COLO668 (cell line): Measurements from ENCODE around the gene ALKBH7.
"Not testable (repeated sequence)": the region's sequence is repeated elsewhere in the genome, so short reads cannot be mapped to it uniquely, and the experiment has no call there.

Source experiments
- DNase-seq: peaks from one replicate; lab custom pipeline; 2025; ENCODE audit not compliant: unreplicated experiment; lab: John Stamatoyannopoulos, UW

ALKBH7 gene, protein sequence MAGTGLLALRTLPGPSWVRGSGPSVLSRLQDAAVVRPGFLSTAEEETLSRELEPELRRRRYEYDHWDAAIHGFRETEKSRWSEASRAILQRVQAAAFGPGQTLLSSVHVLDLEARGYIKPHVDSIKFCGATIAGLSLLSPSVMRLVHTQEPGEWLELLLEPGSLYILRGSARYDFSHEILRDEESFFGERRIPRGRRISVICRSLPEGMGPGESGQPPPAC

DNA sequence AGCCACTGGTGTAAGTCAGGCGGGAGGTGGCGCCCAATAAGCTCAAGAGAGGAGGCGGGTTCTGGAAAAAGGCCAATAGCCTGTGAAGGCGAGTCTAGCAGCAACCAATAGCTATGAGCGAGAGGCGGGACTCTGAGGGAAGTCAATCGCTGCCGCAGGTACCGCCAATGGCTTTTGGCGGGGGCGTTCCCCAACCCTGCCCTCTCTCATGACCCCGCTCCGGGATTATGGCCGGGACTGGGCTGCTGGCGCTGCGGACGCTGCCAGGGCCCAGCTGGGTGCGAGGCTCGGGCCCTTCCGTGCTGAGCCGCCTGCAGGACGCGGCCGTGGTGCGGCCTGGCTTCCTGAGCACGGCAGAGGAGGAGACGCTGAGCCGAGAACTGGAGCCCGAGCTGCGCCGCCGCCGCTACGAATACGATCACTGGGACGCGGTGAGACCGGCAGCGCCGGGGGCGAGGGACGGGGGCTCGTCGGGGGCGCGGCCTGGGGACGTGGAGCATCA is at the start of gene ALKBH7:
TSS of gene ALKBH7 (plus strand) at position 201 of the 502 bp plus-strand sequence. CDS start at position 228, 27 bp downstream.
- peak; percentile 98 for DNase-seq

DNA sequence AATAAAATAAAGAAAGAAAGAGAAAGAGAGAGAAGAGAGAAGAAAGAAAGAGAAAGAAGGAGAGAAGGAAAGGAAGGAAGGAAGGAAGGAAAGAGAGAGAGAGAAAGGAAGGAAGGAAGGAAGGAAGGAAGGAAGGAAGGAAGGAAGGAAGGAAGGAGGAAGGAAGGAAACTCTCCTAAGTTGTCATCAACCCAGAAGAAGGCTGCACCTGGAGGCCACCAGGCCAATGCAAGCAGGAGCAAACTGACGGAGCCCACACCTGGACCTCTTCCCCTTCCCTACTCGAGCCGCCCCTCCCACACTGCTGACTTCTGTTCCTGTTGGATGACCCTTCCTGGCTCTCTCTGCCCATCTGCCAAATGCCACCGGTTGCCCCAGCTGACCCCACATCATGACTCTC is 47.8 kb upstream of the ALKBH7 start:
- no peak for DNase-seq

DNA sequence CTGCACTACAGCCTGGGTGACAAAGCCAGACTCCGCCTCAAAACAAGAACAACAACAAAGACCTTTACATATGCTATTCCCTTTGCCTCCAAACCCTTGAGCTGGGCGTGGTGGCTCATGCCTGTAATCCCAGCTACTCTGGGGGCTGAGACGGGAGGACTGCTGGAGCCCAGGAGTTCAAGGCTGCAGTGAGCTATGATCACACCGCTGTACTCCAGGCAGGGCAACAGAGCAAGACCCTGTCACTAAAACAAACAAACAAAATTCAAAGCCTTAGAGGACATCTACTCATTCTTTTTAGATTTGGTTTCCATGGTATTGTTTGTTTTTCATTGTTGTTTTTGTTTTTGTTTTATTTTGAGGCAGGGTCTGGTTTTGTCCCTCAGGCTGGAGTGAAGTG is 47.0 kb upstream of the ALKBH7 start:
- no peak for DNase-seq

DNA sequence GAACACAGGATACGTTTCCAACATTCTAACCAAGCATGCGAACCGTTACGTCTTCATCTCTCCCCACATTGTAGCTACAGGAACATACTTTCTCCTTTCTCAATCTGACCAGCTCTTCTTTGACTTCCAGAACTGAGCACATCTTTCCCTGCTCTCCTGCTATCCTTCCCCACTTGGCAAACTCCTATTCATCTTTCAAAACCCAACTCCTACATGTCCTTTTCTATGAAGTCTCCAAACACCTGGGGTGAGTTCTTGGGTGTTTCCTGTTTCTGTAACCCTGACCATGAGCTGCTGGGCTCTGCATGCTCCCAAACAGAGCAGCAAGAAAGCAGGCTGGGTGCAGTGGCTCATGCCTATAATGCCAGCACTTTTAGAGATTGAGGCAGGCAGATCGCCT is 45.8 kb upstream of the ALKBH7 start:
- no peak for DNase-seq

- DNase-seq, result no peak
Observed at GRCh38 chr19:6333439-6333838, 39.2 kb upstream of the ALKBH7 start, which contains the start of gene ACER1. TSS of gene ACER1 (minus strand) at chr19:6333612. CDS start at chr19:6333551, 61 bp downstream.

DNA sequence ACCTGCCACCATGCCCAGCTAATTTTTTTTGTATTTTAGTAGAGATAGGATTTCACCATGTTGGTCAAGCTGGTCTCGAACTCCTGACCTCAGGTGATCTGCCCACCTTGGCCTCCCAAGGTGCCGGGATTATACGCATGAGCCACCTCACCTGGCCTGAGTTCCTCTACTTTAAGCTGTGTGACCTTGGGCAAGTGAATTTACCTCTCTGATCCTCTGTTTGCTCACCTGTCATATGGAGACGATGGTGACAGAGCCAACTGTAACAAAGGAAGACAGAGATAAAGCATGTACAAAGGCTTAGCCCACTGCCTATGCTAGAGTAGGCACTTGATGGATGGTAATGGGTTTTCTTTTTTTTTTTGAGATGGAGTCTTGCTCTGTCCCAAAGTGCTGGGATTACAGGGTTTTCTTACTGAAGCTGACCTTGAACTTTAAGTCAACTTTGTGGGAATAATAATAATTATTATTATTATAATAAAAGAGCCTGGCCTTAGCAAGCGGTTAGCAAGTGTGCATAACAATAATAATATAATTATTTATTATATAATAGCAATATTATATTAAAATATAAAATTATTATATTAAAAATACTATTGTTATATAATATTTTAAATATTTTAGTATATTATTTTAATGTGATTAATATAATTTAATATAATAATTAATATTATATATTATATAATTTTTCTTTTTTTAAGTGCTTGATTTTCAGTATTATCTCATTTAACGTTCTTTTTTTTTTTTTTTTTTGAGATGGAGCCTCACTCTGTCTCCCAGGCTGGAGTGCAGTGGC is 37.9 kb upstream of the ALKBH7 start:
- DNase-seq, result no peak

- DNase-seq, result no peak
Observed at GRCh38 chr19:6340493-6341201, 31.9 kb upstream of the ALKBH7 start.

DNA sequence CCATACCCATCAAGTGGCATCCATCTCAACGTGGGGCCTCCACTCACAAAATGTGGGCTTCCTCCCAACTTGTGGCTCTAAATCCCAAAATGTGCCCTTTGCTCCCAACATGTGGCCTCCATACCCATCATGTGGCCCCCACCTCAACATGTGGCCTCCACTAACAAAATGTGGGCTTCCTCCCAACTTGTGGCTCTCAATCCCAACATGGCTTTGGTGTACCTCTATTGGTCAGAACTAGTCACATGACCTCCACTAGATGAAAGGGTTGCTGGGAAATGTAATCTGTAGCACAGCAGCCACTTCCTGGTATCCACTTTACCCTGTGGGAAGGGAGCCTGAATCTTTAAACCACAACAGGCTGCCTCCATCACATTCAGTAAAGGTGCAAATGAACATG is 29.1 kb upstream of the ALKBH7 start:
- no peak for DNase-seq

DNA sequence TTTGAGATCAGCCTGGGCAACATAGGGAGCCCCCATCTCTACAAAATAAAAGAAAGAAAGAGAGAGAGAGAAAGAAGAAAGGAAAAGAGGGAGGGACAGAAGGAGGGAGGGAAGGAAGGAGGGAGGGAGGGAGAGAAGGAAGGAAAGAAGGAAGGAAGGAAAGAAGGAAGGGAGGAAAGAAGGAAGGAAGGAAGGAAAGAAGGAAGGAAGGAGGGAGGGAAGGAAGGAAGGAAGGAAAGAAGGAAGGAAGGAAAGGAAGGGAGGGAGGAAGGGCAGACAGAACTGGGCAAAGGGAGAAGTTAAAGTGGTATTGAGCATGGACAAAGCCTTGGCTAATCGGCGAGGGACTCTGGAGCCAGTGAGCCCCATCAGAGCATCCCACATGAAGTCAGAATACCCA is 23.3 kb upstream of the ALKBH7 start:
- DNase-seq, result not testable (repeated sequence)

GRCh38 chr19:6350688-6351087 is 21.9 kb upstream of the ALKBH7 start:
- DNase-seq, result no peak

GRCh38 chr19:6352381-6353165 is 20.0 kb upstream of the ALKBH7 start:
- DNase-seq, result no peak

GRCh38 chr19:6354098-6354674 is 18.4 kb upstream of the ALKBH7 start:
- DNase-seq, result no peak

- not testable (repeated sequence) for DNase-seq
Observed at GRCh38 chr19:6355321-6356040, 17.1 kb upstream of the ALKBH7 start.

GRCh38 chr19:6357174-6357573 is 15.4 kb upstream of the ALKBH7 start:
- DNase-seq, result no peak

DNA sequence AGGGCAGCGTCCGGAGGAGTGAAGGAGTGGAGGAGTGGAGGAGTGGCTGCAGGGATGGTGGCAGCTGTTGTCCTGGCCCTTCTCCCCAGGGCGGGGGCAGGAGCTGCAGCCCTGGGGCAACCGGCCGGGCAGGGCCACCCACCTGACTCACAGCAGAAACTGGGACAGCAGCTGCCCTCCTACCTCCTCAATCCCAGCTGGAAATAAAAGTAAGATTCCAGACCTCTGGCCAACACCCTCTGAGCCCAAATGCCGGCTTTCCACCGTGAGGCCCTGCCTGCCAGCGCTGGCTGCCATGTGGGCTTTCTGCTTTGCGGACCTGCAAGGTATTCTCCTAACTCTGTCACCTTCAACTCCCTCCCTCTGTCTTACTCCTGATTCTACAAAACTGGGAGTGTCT is 14.6 kb upstream of the ALKBH7 start:
- peak; percentile 23 for DNase-seq

- DNase-seq, result no peak
Observed at GRCh38 chr19:6359568-6360341, 12.8 kb upstream of the ALKBH7 start.

- DNase-seq, result not testable (repeated sequence)
Observed at GRCh38 chr19:6360445-6360844, 12.1 kb upstream of the ALKBH7 start.

DNA sequence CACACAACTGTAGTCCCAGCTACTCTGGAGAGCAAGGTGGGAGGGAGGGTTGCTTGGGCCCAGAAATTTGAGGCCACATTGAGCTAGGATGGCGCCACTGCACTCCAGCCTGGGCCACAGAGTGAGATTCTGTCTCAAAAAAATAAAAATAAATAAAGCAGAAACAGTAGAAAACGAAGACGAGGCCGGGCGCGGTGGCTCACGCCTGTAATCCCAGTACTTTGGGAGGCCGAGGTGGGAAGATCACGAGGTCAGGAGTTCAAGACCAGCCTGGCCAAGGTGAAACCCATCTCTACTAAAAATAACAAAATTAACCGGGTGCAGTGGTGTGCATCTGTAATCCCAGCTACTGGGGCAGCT is 11.8 kb upstream of the ALKBH7 start:
- DNase-seq, result not testable (repeated sequence)

DNA sequence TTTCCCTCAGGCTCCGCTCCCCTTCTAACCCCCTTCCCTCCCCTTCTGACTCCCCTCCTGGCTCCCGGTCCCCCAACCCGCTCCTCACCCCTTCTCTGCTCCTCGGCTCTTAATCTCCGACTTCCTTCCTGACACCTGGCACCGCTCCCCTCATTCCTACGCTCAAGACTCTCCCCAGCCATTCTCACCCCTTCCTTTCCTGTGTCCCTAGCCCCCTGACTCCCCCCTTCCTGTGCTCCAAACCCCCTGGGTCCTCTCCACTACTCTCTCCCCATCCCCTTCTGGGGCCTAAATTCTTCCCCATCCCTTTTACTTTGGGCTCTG is 10.6 kb upstream of the ALKBH7 start:
- DNase-seq, result no peak
